ENCODE measurements around the gene TSPEAR.
"Not testable (repeated sequence)": the region's sequence is repeated elsewhere in the genome, so short reads cannot be mapped to it uniquely, and the experiment has no call there.

TSPEAR gene

DNA sequence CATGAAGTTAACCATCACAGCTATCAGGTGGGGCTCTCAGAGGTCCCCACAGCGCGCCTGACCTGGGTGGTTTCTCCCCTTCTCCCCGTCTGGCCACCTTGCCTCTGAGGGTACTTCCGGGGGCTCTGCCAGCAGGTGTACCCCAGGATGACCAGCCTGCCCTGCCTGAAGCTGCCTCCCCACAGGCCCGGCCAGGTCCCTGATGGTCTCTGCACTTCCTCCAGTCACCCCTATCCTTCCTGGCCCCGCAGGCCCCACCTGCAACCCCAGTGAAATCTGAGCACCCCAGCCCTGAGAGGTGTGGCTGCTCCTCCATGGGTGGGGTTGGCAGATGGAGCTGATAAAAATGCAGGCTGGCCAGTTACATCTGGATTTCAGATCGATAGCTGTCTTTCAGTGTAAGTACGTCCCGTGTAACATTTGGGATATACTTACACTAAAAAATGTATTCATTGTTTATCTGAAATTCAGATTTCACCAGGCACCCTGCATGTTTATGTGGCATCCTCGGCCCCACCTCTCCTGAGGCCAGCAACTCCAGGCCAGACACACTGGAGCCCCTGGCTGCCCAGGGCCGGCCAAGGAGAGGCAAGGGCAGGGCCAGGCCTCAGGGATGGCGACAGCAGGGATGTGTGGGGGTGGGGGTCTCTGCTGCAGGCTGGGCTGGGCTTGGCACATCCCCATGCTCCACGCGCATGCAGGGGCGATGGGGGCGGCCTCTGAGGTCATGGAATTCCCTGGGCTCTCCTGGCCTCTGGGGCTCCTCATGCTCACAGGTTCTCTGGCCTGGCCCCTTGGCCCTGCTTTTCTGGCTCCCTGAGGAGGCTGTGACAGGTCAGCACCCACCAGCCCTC, 230.9 kb downstream of the TSPEAR start:
- no peak for DNase-seq

- not testable (repeated sequence) for DNase-seq
Measured at GRCh38 chr21:44479556-44480199, 231.7 kb downstream of the TSPEAR start.

DNA sequence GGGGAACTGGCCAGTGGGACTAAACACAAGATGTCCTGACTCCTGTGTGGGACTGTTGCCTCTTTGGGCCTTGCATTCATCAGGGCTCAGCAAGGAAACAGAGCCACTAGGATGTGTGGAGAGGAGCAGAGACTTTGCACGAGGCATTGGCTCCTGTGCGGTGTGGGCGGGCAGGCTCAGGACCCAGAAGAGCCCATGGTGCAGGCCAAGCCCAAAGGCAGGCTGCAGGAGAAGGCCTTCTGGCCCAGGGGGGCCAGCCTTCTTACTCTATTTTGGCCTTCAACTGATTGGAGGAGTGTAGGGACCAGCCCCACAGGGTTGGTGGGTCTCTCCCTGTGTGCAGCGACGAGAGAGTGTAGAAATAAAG, 232.6 kb downstream of the TSPEAR start:
- no peak for DNase-seq

GRCh38 chr21:44478124-44478800, 233.1 kb downstream of the TSPEAR start:
- no peak for DNase-seq

DNA sequence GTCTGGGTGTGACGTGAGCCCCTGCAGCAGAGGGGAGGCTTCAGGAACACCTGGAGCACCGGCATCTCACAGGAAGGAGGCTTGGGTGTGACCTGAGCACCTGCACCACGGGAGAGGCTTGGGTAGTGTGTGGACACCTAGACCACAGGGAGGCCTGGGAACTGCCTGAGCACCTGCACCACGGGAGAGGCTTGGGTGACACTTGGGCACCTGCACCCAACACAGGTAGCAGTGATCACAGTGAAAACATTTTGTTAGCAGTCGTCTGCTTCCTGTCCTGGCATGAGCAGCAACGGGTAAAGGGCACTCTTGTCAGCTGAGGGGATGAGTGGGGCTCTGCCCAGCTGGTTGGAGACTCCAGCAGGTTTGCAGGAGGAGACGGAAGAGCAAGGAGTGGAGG, 233.7 kb downstream of the TSPEAR start:
- DNase-seq: no peak

GRCh38 chr21:44477131-44477530, 234.2 kb downstream of the TSPEAR start:
- no peak for DNase-seq

DNA sequence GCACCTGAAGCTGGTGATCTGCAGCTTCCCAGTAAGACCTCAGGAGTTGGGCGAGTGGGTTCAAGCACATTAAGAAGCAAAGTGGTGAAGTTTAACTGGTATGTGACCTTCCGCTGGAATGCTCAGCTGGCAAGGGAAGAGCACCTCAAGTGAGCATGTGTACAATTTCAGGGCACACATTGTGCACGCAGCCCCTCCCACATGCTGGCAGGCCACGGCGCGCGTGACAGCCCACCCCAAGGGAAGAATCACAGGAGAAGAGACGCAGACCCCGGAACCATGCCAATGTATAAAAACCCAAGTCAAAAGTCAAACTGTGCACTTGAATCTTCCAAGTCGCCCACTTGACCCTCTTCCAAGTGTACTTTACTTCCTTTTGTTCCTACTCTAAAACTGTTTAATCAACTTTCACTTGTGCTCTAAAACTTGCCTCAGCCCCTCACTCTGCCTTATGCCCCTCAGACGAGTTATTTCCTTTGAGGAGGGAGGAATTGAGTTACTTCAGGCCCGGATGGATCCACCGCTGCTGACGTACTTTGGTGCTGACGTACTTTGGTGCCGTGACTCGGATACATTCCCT, 236.0 kb downstream of the TSPEAR start:
- no peak for DNase-seq

GRCh38 chr21:44473915-44474555, 237.3 kb downstream of the TSPEAR start:
- DNase-seq: no peak

- DNase-seq: no peak
Measured at GRCh38 chr21:44471996-44472395, 239.4 kb downstream of the TSPEAR start.

GRCh38 chr21:44471341-44471740, 240.0 kb downstream of the TSPEAR start:
- DNase-seq: no peak

DNA sequence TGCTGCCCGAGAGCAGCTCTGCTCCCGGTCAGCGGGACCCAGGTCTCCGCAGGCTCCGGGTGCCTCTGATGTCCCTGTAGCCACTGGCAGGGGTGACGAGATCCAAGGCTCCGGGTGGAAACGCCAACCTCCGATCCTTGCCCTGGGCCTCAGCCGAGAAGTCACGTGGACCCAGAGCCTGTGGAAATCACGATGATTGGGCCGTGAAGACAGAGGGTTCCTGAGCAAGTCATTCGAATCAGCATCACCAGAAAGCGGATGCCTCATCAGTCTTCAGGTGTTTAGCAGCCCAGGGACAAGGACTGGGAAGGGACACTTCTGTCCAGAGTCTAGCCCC, 243.5 kb downstream of the TSPEAR start:
- no peak for DNase-seq

DNA sequence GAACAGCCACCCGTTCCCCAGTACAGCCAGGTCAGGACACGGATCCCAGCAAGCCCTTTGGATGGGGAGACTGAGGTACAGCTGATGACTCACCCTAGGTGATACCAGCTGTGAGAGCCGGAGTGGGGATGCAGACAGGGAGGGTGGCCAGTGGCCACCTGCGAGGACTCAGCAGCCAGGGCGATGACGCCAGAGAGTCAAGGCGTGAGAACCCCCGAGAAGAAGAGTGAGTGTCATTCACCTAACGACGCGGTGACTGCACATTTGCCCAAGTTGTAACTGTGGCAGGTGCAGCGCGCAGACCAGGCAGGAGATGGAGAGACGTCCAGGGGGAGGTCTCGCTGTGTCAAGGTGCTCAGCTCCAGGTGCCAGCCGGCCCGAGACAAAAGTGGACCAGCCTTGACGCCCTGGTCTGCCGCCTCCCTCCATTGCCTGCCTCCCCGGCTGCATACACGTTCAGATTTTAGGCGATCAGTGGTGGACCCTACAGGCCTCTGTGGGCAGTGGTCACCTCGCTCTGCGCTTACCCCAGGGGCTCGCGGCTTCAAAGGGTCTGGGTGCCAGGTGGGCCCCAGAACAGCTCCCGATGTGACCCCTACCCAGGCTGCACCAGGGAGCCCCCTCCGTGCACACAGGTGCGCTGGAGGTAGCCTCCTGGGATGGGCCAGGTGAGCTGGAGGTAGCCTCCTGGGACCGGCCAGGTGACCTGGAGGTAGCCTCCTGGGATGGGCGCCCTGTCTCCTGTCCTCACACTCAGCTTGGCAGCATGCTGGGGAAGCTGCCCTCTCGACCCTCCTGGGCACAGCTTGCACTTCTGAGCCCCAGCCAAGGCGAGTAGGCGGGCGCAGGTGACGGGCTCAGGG, 244.1 kb downstream of the TSPEAR start:
- DNase-seq: no peak

GRCh38 chr21:44466351-44466954, 244.9 kb downstream of the TSPEAR start:
- no peak for DNase-seq

GRCh38 chr21:44464351-44464750, 247.0 kb downstream of the TSPEAR start:
- no peak for DNase-seq

DNA sequence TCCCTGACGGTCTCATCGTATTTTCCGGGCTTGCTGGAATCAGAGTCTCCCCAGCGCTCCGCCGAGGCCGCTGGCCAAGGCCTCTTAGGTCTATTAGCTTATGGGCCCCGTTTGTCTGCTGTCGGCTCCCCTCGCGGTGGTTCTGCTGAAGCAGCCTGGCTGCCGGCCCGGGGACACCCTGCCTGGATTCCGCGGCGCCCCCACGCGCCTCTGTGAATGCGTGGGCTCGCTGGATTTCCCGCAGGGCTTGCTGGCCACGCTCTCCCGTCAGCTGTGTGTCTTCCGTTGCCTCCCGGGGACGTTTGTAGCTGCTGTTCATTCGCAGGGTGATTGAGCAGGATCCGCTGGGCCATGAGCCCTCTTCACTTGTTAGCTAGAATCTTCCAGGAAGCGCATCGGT, 247.6 kb downstream of the TSPEAR start:
- no peak for DNase-seq

DNA sequence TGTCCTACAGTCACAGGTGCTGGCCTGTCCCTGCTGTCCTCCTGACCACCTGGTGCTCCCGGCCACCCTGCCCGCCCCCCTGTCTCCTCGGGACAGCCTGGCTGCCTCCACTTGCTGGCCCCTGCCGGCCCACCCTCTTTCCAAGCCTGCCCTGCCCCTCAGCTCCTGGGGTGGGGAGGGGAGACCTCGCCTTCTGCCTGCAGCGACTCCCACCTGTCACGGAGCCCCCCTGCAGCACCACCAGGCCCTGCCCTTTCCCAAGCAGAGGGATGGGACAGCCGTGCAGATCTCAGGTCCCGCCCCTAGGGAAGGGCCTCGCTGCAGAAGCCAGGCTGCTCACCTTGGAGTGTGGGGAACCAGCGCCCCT, 248.6 kb downstream of the TSPEAR start:
- no peak for DNase-seq

GRCh38 chr21:44462086-44462833, 249.1 kb downstream of the TSPEAR start:
- DNase-seq: no peak

DNA sequence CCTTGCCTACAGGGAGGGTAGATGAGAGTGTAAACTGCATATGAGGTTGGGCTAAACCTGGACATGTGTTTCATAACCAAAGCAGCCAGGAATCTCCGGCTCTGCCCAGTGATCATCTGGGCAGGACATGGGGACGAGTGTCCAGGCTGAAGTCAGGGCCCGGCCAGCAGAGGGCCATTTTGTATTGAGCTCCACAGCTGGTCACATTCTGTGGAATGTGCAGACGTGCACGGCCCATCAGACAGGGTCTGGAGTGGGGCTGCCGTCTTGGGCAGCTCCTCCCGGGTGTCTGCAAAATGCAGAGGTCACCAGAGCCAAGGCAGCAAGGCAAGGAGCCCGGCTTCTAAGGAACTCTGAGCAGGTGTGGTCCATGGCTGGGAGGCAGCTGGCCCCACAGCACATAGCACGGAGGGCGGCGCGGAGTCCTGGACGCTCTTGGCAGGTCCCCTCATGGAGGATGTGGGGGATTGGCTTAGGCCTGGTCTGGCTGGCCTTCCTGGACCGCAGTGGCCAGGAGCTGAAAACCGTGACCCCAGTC, 249.8 kb downstream of the TSPEAR start:
- no peak for DNase-seq

DNA sequence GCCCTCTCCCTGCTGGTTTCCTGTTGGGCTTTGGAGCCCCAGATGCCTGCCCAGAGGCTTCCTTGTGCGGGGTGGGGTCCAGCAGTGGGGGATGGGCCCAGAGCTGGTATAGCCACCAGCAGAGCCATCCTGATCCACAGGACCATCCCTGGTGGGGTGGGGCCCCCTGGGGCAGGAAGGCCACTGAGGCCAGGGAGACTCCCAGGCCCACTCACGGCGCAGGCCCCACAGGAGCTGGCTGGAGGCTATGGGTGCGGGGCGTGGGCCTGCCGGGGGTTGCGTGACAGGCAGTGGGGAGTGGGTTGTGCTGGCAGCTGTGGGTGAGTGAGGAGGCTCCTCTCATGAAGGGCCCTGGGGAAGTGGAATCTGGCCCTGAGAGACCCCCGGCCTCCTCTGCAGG, 250.4 kb downstream of the TSPEAR start:
- no peak for DNase-seq

DNA sequence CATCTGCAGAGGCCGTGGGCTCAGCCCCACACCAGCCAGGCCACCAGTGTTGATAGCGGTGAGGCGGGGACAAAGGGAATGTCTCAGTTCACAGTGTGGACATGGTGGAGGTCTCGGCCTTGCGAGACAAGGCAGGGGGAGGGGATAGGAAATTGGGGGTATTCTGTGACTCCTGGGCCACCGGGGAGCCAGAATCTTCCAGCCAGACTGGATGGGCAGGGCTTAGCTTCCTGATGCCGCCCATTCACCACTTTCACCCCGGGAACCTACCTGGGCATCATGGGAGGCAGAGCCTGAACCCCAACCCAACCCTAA, 251.0 kb downstream of the TSPEAR start:
- DNase-seq: no peak
